Endodermal cell (in vitro differentiated cells): ENCODE results near the gene CCDC192. TPM values are rescaled to one million over a fixed set of nuclear protein-coding genes. Genes with fewer than 3 reads are reported as not detected.

Experiments used
- DNase-seq: peaks from one replicate; pipeline ENCODE4 v3.0.0-alpha.2; 2017
- H3K27ac ChIP-seq: 2 replicates; pipeline ENCODE4 v1.5.1; 2013; ENCODE audit warnings: mild to moderate bottlenecking, low read depth, low read length, moderate library complexity
- H3K27me3 ChIP-seq: 2 replicates; pipeline ENCODE4 v1.6.1; 2013; ENCODE audit warnings: mild to moderate bottlenecking, low read length, moderate library complexity; ENCODE audit not compliant: insufficient read depth, control insufficient read depth, poor library complexity, severe bottlenecking
- H3K36me3 ChIP-seq: 2 replicates; pipeline ENCODE4 v1.7.0; 2013; ENCODE audit warnings: mild to moderate bottlenecking, low read length, moderate library complexity; ENCODE audit not compliant: control insufficient read depth, insufficient read depth
- H3K4me1 ChIP-seq: one replicate; pipeline ENCODE4 v1.7.0; 2013; ENCODE audit warnings: low read length; ENCODE audit not compliant: control insufficient read depth, insufficient read depth
- H3K4me3 ChIP-seq: 2 replicates; pipeline ENCODE4 v1.5.1; 2013; ENCODE audit warnings: mild to moderate bottlenecking, low read length, moderate library complexity
- H3K9ac ChIP-seq: 2 replicates; pipeline ENCODE4 v1.6.1; 2013; ENCODE audit warnings: mild to moderate bottlenecking, low read length, moderate library complexity; ENCODE audit not compliant: poor library complexity, severe bottlenecking; ENCODE audit errors: extremely low read depth
- H3K9me3 ChIP-seq: 2 replicates; pipeline ENCODE4 v1.6.1; 2013; ENCODE audit warnings: mild to moderate bottlenecking, low read length, moderate library complexity; ENCODE audit not compliant: control insufficient read depth
- H3K27ac Mint-ChIP-seq: 2 replicates; pipeline ENCODE4 v1.8.0; 2020; ENCODE audit warnings: mixed read lengths
- H3K27me3 Mint-ChIP-seq: 2 replicates; pipeline ENCODE4 v1.8.0; 2021; ENCODE audit warnings: mild to moderate bottlenecking, mixed read lengths; ENCODE audit not compliant: insufficient read depth
- H3K36me3 Mint-ChIP-seq: 2 replicates; pipeline ENCODE4 v1.8.0; 2020; ENCODE audit warnings: low read depth, mixed read lengths
- H3K4me1 Mint-ChIP-seq: 2 replicates; pipeline ENCODE4 v1.8.0; 2020; ENCODE audit warnings: mixed read lengths
- H3K4me3 Mint-ChIP-seq: 2 replicates; pipeline ENCODE4 v1.8.0; 2020; ENCODE audit warnings: mild to moderate bottlenecking, moderate library complexity, mixed read lengths
- H3K9me3 Mint-ChIP-seq: 2 replicates; pipeline ENCODE4 v1.8.0; 2020; ENCODE audit warnings: mild to moderate bottlenecking, mixed read lengths
- WGBS, 2 experiments: methylation state at CpG; one replicate each; pipeline versions ENCODE4 v1.1.5 to v1.1.7; 2013; ENCODE audit warnings: missing lambda C conversion rate in 2 of 2, mixed read lengths in 1 of 2; ENCODE audit not compliant: insufficient coverage in 1 of 2, insufficient read length in 1 of 2; 5-methylcytosine and 5-hydroxymethylcytosine counted together
- total RNA-seq, 2 donors: library from RNA; stranded (reverse); fragmentation: NEBNext Ultra II Directional in 1 of 2; extraction: Animal tissue kit (Norgen Biotek cat#: 25700) in 1 of 2; gene quantifications; 2 replicates in 1 of 2; 3 replicates in 1 of 2; pipeline ENCODE4 v1.2.1, GENCODE V29; 2021
- TF ChIP-seq, protein P1 (sequence below): fragments of 200-600 bp; sonication (generic); conservative IDR thresholded peaks from 2 replicates; pipeline ENCODE4 v1.5.0; 2021; ENCODE audit warnings: antibody characterized with exemption, mild to moderate bottlenecking

The CCDC192 gene
- total RNA-seq, 2 donors from 2014 or later: 0.48 to 1.3 TPM

DNA sequence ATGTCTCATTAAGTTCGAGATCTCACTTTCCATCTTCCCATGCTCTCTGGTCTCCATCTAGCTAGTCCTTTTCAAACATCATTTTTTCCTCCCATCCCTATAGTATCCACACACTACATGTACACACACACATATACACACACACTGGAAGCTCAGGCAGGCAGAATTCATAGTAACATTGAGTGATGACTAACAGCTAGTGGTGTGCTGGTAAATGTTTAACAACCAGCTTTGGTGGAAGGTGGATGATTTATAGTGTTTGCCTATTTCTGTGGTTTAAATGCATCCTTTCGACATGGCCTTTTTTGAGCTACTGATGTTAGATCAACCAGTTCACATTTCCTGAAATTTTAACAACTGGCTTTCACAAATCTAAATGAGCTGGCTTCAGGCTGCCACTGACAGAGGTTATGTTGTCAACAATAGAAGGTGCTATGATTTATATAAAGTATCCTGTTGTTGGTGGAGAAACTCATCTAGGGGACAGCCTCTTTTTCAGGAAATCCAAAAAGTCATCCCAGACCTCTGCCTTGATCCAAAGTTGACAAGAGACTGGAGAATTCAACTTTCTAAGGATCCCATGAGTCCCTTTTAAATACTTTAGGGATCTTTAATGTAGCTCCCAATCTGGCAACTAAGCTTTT lies 117.8 kb downstream of the CCDC192 start:
- H3K9ac ChIP-seq: no peak overlapping the region
- H3K36me3 Mint-ChIP-seq: no peaks in the 10 kb centered on the region
- H3K4me1 Mint-ChIP-seq: no peaks in the 10 kb centered on the region
- no peaks in the 10 kb centered on the region for H3K9me3 Mint-ChIP-seq
- no peak overlapping the region for H3K27ac Mint-ChIP-seq
- no peaks in the 10 kb centered on the region for H3K27me3 Mint-ChIP-seq
- no peaks in the 10 kb centered on the region for H3K9me3 ChIP-seq
- H3K27me3 ChIP-seq: no peaks in the 10 kb centered on the region
- no peak overlapping the region for H3K4me3 Mint-ChIP-seq
- H3K4me3 ChIP-seq: no peak overlapping the region
- H3K4me1 ChIP-seq: no peaks in the 10 kb centered on the region
- TF ChIP-seq, protein P1, sequence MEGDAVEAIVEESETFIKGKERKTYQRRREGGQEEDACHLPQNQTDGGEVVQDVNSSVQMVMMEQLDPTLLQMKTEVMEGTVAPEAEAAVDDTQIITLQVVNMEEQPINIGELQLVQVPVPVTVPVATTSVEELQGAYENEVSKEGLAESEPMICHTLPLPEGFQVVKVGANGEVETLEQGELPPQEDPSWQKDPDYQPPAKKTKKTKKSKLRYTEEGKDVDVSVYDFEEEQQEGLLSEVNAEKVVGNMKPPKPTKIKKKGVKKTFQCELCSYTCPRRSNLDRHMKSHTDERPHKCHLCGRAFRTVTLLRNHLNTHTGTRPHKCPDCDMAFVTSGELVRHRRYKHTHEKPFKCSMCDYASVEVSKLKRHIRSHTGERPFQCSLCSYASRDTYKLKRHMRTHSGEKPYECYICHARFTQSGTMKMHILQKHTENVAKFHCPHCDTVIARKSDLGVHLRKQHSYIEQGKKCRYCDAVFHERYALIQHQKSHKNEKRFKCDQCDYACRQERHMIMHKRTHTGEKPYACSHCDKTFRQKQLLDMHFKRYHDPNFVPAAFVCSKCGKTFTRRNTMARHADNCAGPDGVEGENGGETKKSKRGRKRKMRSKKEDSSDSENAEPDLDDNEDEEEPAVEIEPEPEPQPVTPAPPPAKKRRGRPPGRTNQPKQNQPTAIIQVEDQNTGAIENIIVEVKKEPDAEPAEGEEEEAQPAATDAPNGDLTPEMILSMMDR: no peak
- DNase-seq: no peak
- no peak overlapping the region for H3K27ac ChIP-seq
- no peaks in the 10 kb centered on the region for H3K36me3 ChIP-seq
- 57 to 100% methylated on average over 1 to 2 of the region's 2 CpGs for WGBS, 2 experiments

DNA sequence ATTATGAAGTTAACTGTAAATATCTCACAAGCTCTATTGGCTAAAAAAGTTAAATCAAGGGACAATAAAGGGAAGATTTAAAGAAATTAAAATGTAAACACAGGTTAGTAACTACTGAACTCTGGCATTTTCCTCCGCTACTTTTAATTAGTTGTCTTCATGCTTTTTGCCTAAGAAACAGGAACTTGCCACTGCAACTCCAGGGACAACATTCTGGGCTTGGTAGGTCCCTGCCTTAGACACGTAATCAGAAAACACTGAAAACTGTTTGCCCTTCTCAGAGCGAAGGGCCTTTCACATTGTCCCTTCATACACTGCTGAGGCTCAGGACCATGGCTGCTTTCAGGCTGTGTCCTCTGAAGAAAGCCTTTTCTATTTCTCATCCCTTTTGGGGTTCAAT lies 118.7 kb downstream of the CCDC192 start:
- WGBS, 2 experiments: 88 to 92% methylated on average over 3 of the region's 3 CpGs
- H3K9me3 Mint-ChIP-seq: no peaks in the 10 kb centered on the region
- no peaks in the 10 kb centered on the region for H3K36me3 Mint-ChIP-seq

DNA sequence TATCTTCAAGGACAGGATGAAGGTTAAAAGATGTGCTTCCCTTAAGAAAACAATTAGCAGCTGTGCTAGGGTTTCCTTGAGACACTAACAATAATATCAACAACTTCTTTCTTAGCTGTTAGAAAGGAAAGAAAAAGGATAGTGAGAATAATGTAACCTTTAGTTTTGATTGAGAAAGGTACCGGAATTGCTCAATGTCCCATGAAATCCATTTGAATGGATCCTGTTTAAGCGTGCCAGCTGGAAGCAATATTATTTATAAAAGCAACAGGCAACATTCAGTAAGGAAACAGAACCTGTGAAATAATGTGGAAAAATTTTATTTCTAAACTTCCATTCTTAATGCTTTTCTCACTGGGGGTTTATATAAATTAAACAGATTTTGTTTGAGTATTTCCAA lies 120.9 kb downstream of the CCDC192 start:
- Mint-ChIP-seq H3K36me3 (no peaks in the 10 kb centered on the region), H3K4me3 (no peak overlapping the region), H3K27me3 (no peaks in the 10 kb centered on the region), H3K9me3 (no peaks in the 10 kb centered on the region), H3K27ac (no peak overlapping the region), H3K4me1 (no peaks in the 10 kb centered on the region)
- Histone ChIP-seq H3K36me3 (no peaks in the 10 kb centered on the region), H3K9ac (no peak overlapping the region), H3K27ac (no peak overlapping the region), H3K4me3 (no peak overlapping the region), H3K27me3 (no peaks in the 10 kb centered on the region), H3K9me3 (no peaks in the 10 kb centered on the region), H3K4me1 (no peaks in the 10 kb centered on the region)
- 100% methylated on average over 2 of the region's 2 CpGs; no CpG with 5 or more reads in 1 of the 2 experiments for WGBS, 2 experiments
- DNase-seq: no peak
- TF ChIP-seq, protein P1: no peak

More for the DNA sequence above, 118.7 kb downstream of the CCDC192 start:
- Mint-ChIP-seq H3K27me3 (no peaks in the 10 kb centered on the region), H3K4me3 (no peak overlapping the region), H3K4me1 (no peaks in the 10 kb centered on the region), H3K27ac (no peak overlapping the region)
- no peak for DNase-seq
- TF ChIP-seq, protein P1: no peak
- no peak overlapping the region for H3K4me3 ChIP-seq
- H3K27me3 ChIP-seq: no peaks in the 10 kb centered on the region
- no peak overlapping the region for H3K9ac ChIP-seq
- H3K36me3 ChIP-seq: no peaks in the 10 kb centered on the region
- no peaks in the 10 kb centered on the region for H3K9me3 ChIP-seq
- H3K27ac ChIP-seq: no peak overlapping the region
- no peaks in the 10 kb centered on the region for H3K4me1 ChIP-seq
